ENCODE data around the gene GRAMD4. TPM values are rescaled to one million over a fixed set of nuclear protein-coding genes. Genes with fewer than 3 reads are reported as not detected.
"Not testable (repeated sequence)": the region's sequence is repeated elsewhere in the genome, so short reads cannot be mapped to it uniquely, and the experiment has no call there.

The GRAMD4 gene
- total RNA-seq, 1 experiment from 2014 or later: 17.1 TPM

DNA sequence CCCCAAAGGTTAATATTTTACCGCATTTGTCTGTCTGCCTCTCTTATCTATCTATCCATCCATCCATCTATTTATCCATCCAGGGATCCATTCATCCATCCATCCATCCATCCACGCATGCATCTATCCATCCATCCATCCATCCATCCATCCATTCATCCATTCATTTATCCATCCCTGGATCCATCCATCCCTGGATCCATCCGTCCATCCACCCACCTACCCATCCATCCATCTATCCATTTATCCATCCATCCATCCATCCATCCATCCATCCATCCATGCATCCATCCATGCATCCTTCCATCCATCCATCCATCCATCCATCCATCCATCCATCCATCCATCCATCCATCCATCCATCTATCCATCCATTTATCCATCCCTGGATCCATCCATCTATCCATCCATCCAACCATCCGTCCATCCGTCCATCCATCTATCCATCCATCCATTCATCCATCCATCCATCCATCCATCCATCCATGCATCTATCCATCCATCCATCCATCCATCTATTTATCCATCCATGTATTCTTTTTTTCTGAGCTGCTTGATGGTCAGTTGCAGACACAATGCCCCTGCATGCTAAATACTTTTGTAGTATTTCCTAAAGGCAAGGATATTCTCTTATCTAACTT is 22.8 kb downstream of the GRAMD4 start:
- not testable (repeated sequence) for H3K4me3 ChIP-seq (ENCODE audit: insufficient read depth, low read depth, low read length); DNase-seq; H3K27me3 ChIP-seq (ENCODE audit: control insufficient read depth, insufficient read depth, low read length); H3K36me3 ChIP-seq (replicated peaks; ENCODE audit: control insufficient read depth, insufficient read depth, low read length)

GRCh38 chr22:46646531-46647215 is 26.5 kb downstream of the GRAMD4 start:
- Histone ChIP-seq H3K27me3 (ENCODE audit: control insufficient read depth, insufficient read depth, low read length) (no peaks in the 10 kb centered on the region), H3K36me3 (replicated peaks; ENCODE audit: control insufficient read depth, insufficient read depth, low read length) (no peaks in the 10 kb centered on the region), H3K4me3 (ENCODE audit: insufficient read depth, low read depth, low read length) (no peak overlapping the region)
- no peak for DNase-seq

DNA sequence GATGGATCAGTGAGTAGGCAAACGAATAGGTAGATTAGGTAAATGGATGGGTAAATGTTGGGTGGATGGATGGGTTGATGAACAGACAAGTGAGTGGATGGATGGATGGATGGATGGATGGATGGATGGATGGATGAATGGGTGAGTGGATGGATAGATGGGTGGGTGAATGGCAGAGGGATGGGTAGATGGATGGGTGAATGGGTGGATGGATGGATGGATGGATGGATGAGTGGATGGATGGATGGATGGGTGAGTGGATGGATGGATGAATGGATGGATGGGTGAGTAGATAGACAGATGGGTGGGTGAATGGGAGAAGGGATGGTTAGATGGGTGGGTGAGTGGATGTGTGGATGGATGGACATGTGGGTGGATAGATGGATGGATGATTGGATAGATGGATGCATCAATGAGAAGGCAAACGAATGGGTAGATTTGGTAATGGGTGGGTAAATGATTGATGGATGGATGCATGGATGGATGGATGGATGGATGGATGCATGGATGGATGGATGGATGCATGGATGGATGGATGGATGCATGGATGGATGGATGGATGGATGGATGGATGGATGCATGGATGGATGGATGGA is 28.1 kb downstream of the GRAMD4 start:
- not testable (repeated sequence) for DNase-seq; H3K36me3 ChIP-seq (replicated peaks; ENCODE audit: control insufficient read depth, insufficient read depth, low read length); H3K27me3 ChIP-seq (ENCODE audit: control insufficient read depth, insufficient read depth, low read length); H3K4me3 ChIP-seq (ENCODE audit: insufficient read depth, low read depth, low read length)

- no peak for DNase-seq
- H3K36me3 ChIP-seq (replicated peaks; ENCODE audit: control insufficient read depth, insufficient read depth, low read length): no peaks in the 10 kb centered on the region; the same call in 1 of the 2 replicates
- no peaks in the 10 kb centered on the region for H3K27me3 ChIP-seq (ENCODE audit: control insufficient read depth, insufficient read depth, low read length)
- no peak overlapping the region for H3K4me3 ChIP-seq (ENCODE audit: insufficient read depth, low read depth, low read length)
These were observed 29.2 kb downstream of the GRAMD4 start for GRCh38 chr22:46649141-46650077.

DNA sequence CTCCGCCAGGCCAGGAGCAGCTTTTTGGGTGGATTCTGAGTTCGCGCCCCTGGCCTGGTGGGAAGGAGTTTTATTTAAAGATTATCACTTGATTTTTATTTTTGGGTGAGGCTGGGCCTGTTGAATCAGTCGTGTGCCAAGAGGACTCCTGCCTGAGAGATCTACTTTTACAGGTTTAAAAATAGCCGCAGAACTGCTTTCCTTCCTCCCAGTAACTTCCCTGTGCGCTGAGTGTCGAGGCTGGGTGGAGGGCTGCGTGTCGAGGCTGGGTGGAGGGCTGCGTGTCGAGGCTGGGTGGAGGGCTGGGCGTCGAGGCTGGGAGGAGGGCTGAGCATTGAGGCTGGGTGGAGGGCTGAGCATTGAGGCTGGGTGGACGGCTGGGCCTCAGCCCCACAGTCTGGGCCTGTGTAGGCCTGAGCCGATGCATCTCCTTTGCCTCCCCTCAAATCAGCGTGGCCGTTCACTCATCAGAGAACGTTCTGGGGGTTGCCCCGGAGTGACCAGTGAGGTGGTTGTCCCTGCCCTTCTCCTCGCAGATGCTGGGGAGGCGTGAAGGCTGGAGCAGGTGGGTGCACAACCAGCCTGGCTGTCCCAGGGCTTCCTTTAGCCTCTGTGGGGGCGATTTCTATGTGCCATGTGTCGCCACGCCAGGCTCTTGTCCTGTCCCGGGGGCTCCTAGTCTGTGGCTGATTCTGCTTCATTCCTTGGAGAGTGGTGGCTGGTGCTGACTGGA is 30.1 kb downstream of the GRAMD4 start:
- DNase-seq: no peak
- Histone ChIP-seq H3K36me3 (replicated peaks; ENCODE audit: control insufficient read depth, insufficient read depth, low read length) (no peaks in the 10 kb centered on the region; the same call in 1 of the 2 replicates), H3K4me3 (ENCODE audit: insufficient read depth, low read depth, low read length) (no peak overlapping the region), H3K27me3 (ENCODE audit: control insufficient read depth, insufficient read depth, low read length) (no peaks in the 10 kb centered on the region)

GRCh38 chr22:46651316-46651715 is 31.1 kb downstream of the GRAMD4 start:
- no peaks in the 10 kb centered on the region; the same call in 1 of the 2 replicates for H3K36me3 ChIP-seq (replicated peaks; ENCODE audit: control insufficient read depth, insufficient read depth, low read length)
- no peak for DNase-seq
- no peak overlapping the region for H3K4me3 ChIP-seq (ENCODE audit: insufficient read depth, low read depth, low read length)
- no peaks in the 10 kb centered on the region for H3K27me3 ChIP-seq (ENCODE audit: control insufficient read depth, insufficient read depth, low read length)

GRCh38 chr22:46652081-46652846 is 32.1 kb downstream of the GRAMD4 start:
- no peaks in the 10 kb centered on the region; the same call in 1 of the 2 replicates for H3K36me3 ChIP-seq (replicated peaks; ENCODE audit: control insufficient read depth, insufficient read depth, low read length)
- no peaks in the 10 kb centered on the region for H3K27me3 ChIP-seq (ENCODE audit: control insufficient read depth, insufficient read depth, low read length)
- no peak overlapping the region for H3K4me3 ChIP-seq (ENCODE audit: insufficient read depth, low read depth, low read length)
- DNase-seq: no peak

DNA sequence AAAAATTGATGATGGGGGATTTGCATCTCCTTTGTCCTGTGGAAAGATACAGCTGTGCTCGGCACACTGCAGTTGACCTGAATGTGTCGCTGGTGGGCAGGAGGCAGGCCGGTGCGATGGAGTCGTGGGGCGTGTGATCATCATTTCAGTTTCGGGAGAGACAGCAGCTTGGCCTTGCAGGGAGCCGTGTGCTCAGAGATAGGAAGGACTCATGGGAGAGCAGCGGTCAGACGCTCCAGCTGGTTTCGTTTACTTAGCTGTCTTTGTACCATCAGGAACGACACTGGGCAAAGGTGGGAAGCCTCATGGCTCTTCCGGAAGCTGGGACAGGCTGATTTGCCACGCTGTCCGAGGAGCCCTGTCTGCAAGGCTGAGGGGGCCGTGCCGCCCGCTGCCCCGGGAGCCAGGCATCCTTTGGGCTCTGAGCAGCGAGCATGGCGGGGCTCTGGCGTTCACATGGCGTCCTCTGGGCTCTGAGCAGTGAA is 32.7 kb downstream of the GRAMD4 start:
- H3K27me3 ChIP-seq (ENCODE audit: control insufficient read depth, insufficient read depth, low read length): no peaks in the 10 kb centered on the region
- no peak overlapping the region for H3K4me3 ChIP-seq (ENCODE audit: insufficient read depth, low read depth, low read length)
- H3K36me3 ChIP-seq (replicated peaks; ENCODE audit: control insufficient read depth, insufficient read depth, low read length): no peaks in the 10 kb centered on the region; the same call in 1 of the 2 replicates
- no peak for DNase-seq

DNA sequence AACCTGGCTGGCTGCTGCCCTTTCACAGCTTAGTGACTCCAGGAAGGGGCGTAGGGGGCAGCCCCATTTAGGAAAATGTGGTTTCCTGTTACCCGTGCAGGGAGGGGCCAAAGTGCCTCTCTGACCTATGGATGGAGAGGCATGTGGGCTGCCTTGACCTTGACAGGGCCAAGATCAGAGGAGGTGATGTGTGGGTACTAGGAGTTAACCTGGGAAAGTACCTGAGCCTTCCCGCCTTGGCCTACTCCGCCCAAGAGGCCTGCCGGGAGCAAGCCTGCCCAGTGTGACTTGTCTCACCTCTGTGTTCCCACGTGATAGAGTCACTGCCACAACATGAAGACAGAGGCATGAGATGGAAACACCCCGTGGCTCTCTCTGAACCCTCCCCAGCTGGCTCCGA is 33.4 kb downstream of the GRAMD4 start:
- Histone ChIP-seq H3K4me3 (ENCODE audit: insufficient read depth, low read depth, low read length) (no peak overlapping the region), H3K27me3 (ENCODE audit: control insufficient read depth, insufficient read depth, low read length) (no peaks in the 10 kb centered on the region), H3K36me3 (replicated peaks; ENCODE audit: control insufficient read depth, insufficient read depth, low read length) (no peaks in the 10 kb centered on the region; the same call in 1 of the 2 replicates)
- no peak for DNase-seq

DNA sequence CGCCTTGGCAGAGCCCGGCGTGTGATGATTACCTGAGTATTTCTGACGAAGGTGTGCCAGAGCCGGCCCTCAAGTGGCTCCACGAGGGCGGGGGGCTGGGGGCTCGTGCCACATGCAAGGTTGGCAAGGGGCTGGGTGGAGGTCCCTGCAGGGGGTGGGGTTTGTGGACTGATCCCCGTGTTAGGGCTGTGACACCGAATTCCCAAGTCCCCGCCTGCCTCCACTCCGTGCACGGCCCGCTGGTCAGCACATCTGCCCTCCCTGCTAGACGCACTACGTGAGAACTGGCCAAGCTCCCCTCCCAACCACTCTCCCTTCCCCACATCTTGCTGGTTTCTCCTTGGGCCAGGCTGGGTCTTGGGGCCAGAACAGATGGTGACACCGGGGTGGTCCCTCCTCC is 34.2 kb downstream of the GRAMD4 start:
- DNase-seq: no peak
- no peaks in the 10 kb centered on the region for H3K27me3 ChIP-seq (ENCODE audit: control insufficient read depth, insufficient read depth, low read length)
- H3K36me3 ChIP-seq (replicated peaks; ENCODE audit: control insufficient read depth, insufficient read depth, low read length): no peaks in the 10 kb centered on the region; the same call in 1 of the 2 replicates
- H3K4me3 ChIP-seq (ENCODE audit: insufficient read depth, low read depth, low read length): no peak overlapping the region

- Histone ChIP-seq H3K4me3 (ENCODE audit: insufficient read depth, low read depth, low read length) (no peak overlapping the region), H3K27me3 (ENCODE audit: control insufficient read depth, insufficient read depth, low read length) (no peaks in the 10 kb centered on the region), H3K36me3 (replicated peaks; ENCODE audit: control insufficient read depth, insufficient read depth, low read length) (no peaks in the 10 kb centered on the region; the same call in 1 of the 2 replicates)
- no peak for DNase-seq
These were observed 34.9 kb downstream of the GRAMD4 start for GRCh38 chr22:46654927-46655595.

DNA sequence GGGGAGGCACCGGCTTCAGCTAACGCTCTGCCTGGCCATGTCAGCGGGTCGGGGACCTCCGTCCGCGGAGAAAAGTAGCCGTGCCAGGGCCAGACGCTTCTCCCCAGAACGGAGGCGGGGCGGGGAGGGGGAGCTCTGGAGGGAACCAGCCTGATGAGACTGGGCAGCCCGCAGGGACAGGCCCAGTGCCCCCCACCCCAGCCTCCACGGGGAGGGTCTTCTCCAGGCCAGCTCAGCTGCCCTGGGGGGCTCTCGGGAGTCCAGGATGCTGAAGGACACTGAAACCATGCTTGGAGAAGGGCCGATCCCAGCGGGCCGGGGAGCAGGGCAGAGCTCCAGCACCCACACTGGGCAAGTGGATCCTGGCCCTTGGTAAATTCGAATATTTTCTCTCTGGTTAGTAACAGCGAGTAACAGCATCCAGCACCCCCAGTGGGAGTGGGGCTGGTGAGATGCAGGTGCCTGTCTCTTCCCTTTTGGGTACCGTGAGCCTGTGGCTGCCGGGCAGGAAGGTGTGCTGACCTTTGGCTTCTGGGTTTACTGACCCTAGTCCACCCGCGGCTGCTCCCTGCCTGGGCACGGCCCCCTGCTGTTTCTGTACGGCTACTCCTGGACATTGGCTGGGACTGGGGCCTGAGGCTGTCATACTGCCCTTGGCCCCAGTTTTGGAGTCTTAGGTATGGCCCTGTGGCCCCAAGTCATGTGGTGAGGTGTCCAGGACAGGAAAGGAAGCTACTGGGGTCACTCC is 35.8 kb downstream of the GRAMD4 start:
- H3K27me3 ChIP-seq (ENCODE audit: control insufficient read depth, insufficient read depth, low read length): no peaks in the 10 kb centered on the region
- no peak for DNase-seq
- no peaks in the 10 kb centered on the region; the same call in 1 of the 2 replicates for H3K36me3 ChIP-seq (replicated peaks; ENCODE audit: control insufficient read depth, insufficient read depth, low read length)
- no peak overlapping the region for H3K4me3 ChIP-seq (ENCODE audit: insufficient read depth, low read depth, low read length)

Data from H7 (cell line).